Neutrophil (primary cell): ENCODE measurements around the gene SEPTIN6.

Source experiments
- H3K27ac ChIP-seq: fragments of 200-600 bp; sonication (generic); 2 replicates; pipeline ENCODE4 v1.5.1; 2016; ENCODE audit warnings: mild to moderate bottlenecking, moderate library complexity
- H3K27me3 ChIP-seq: fragments of 200-600 bp; sonication (generic); 2 replicates; pipeline ENCODE4 v1.6.0; 2016; ENCODE audit warnings: mild to moderate bottlenecking
- H3K36me3 ChIP-seq: fragments of 200-600 bp; sonication (generic); 2 replicates; pipeline ENCODE4 v1.5.1; 2017
- H3K4me1 ChIP-seq, 2 experiments: fragments of 200-600 bp in 1 of 2; sonication (generic) in 1 of 2; 1 replicate in 1 of 2; 2 replicates in 1 of 2; pipeline versions ENCODE4 v1.5.1 to v1.6.1; 2013 to 2016; ENCODE audit warnings: low read depth in 1 of 2, low read length in 1 of 2, mild to moderate bottlenecking in 1 of 2, moderate library complexity in 1 of 2; ENCODE audit not compliant: control insufficient read depth in 1 of 2, insufficient read depth in 1 of 2
- H3K4me3 ChIP-seq, 2 experiments: fragments of 200-600 bp in 1 of 2; sonication (generic) in 1 of 2; 1 replicate in 1 of 2; 2 replicates in 1 of 2; pipeline ENCODE4 v1.5.1; 2013 to 2016; ENCODE audit warnings: low read depth in 1 of 2, low read length in 1 of 2, mild to moderate bottlenecking in 1 of 2, moderate library complexity in 1 of 2
- H3K9me3 ChIP-seq: fragments of 200-600 bp; sonication (generic); 2 replicates; pipeline ENCODE4 v1.5.1; 2016
- CTCF ChIP-seq: fragments of 200-600 bp; sonication (generic); IDR thresholded peaks from 2 replicates; pipeline ENCODE4 v1.5.1; 2016; ENCODE audit warnings: antibody characterized with exemption

The SEPTIN6 gene

GRCh38 chrX:119654112-119654531, 38.8 kb downstream of the SEPTIN6 start:
- no peak for TF ChIP-seq CTCF
- Histone ChIP-seq H3K9me3 (no peaks in the 10 kb centered on the region), H3K36me3 (peaks cover 30% of the 10 kb centered on the region), H3K27ac (no peak overlapping the region), H3K4me3 (no peak overlapping the region), H3K4me1 (no peaks in the 10 kb centered on the region), H3K27me3 (no peaks in the 10 kb centered on the region)

GRCh38 chrX:119648421-119648775, 44.6 kb downstream of the SEPTIN6 start:
- H3K36me3 ChIP-seq = peaks cover 39% of the 10 kb centered on the region

DNA sequence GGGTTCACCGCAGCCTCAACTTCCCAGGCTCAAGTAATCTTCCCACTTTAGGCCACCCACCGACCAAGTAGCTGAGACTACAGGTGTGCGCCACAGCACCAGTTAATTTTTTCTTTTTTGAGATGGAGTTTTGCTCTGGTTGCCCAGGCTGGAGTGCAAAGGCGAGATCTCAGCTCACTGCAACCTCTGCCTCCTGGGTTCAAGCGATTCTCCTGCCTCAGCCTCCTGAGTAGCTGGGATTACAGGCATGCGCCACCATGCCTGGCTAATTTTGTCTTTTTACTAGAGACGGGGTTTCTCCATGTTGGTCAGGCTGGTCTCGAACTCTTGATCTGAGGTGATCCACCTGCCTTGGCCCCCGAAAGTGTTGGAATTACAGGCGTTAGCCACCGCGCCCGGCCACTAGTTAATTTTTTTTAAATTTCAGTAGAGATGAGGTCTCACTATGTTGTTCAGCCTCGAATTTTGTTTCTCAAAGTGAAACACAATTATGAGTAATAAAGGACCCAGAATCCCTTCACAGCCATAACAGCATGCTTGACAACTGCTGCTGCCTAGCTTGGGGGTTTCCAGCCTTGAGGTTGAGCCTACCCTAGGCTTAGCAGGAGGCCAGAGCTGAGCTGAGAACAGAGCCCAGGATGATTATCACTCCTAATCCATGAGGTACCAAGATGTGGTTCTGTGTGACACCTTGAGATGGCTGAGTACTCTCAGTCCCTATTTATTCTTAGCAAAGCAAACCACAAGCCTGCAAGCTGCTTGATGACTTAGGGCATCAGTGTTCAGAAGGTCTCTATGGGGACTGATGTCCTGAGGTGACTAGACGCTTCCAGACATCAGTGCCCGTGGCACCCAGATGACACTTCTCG, 45.2 kb downstream of the SEPTIN6 start:
- Histone ChIP-seq H3K9me3 (no peaks in the 10 kb centered on the region), H3K36me3 (peaks cover 35% of the 10 kb centered on the region), H3K4me1 (no peaks in the 10 kb centered on the region), H3K27me3 (no peaks in the 10 kb centered on the region), H3K27ac (no peak overlapping the region), H3K4me3 (no peak overlapping the region)
- no peak for TF ChIP-seq CTCF

More at GRCh38 chrX:119648421-119648775, 44.6 kb downstream of the SEPTIN6 start:
- Histone ChIP-seq H3K9me3 (no peaks in the 10 kb centered on the region), H3K4me3 (no peak overlapping the region), H3K27ac (no peak overlapping the region), H3K4me1 (no peaks in the 10 kb centered on the region), H3K27me3 (no peaks in the 10 kb centered on the region)
- TF ChIP-seq CTCF = no peak

- no peak overlapping the region for H3K27ac ChIP-seq
- peaks cover 4% of the 10 kb centered on the region in 2 experiments for H3K4me1 ChIP-seq
- H3K4me3 ChIP-seq = no peak overlapping the region
- no peak for TF ChIP-seq CTCF
- H3K36me3 ChIP-seq = peaks cover 28% of the 10 kb centered on the region
- H3K9me3 ChIP-seq = no peaks in the 10 kb centered on the region
- H3K27me3 ChIP-seq = no peaks in the 10 kb centered on the region
These were observed 45.9 kb downstream of the SEPTIN6 start for GRCh38 chrX:119647089-119647488.

- peaks cover 25% of the 10 kb centered on the region for H3K36me3 ChIP-seq
- H3K27me3 ChIP-seq = no peaks in the 10 kb centered on the region
- no peak for TF ChIP-seq CTCF
- H3K4me3 ChIP-seq = no peak overlapping the region
- H3K4me1 ChIP-seq = peaks cover 4 to 9% of the 10 kb centered on the region in 2 experiments
- H3K27ac ChIP-seq = no peak overlapping the region
- no peaks in the 10 kb centered on the region for H3K9me3 ChIP-seq
These were observed 46.5 kb downstream of the SEPTIN6 start for GRCh38 chrX:119646515-119646914.
